Measurements from ENCODE around the gene FNDC3A.

Gene FNDC3A

GRCh38 chr13:48944221-48944620, 31.5 kb upstream of the FNDC3A start:
- DNase-seq (ENCODE audit: low read depth in 1 of 2, low spot score in 1 of 2) = no peak
- Histone ChIP-seq H3K27ac (replicated peaks) (no peak overlapping the region), H3K27me3 (ENCODE audit: insufficient read depth, poor library complexity, severe bottlenecking) (no peaks in the 10 kb centered on the region), H3K4me3 (replicated peaks; ENCODE audit: insufficient read depth, low read length) (no peak overlapping the region)
- TF ChIP-seq, protein P1, sequence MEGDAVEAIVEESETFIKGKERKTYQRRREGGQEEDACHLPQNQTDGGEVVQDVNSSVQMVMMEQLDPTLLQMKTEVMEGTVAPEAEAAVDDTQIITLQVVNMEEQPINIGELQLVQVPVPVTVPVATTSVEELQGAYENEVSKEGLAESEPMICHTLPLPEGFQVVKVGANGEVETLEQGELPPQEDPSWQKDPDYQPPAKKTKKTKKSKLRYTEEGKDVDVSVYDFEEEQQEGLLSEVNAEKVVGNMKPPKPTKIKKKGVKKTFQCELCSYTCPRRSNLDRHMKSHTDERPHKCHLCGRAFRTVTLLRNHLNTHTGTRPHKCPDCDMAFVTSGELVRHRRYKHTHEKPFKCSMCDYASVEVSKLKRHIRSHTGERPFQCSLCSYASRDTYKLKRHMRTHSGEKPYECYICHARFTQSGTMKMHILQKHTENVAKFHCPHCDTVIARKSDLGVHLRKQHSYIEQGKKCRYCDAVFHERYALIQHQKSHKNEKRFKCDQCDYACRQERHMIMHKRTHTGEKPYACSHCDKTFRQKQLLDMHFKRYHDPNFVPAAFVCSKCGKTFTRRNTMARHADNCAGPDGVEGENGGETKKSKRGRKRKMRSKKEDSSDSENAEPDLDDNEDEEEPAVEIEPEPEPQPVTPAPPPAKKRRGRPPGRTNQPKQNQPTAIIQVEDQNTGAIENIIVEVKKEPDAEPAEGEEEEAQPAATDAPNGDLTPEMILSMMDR (IDR thresholded peaks at IDR 0.05; ENCODE audit: insufficient read depth, low read length) = no peak
- TF ChIP-seq POLR2AphosphoS5 (IDR thresholded peaks at IDR 0.05; ENCODE audit: low read depth) (no peak), GABPA (IDR thresholded peaks at IDR 0.05; ENCODE audit: low read depth) (no peak), SPI1 (IDR thresholded peaks at IDR 0.05; ENCODE audit: borderline replicate concordance, low read depth) (no peak)
- TF ChIP-seq, protein P2, sequence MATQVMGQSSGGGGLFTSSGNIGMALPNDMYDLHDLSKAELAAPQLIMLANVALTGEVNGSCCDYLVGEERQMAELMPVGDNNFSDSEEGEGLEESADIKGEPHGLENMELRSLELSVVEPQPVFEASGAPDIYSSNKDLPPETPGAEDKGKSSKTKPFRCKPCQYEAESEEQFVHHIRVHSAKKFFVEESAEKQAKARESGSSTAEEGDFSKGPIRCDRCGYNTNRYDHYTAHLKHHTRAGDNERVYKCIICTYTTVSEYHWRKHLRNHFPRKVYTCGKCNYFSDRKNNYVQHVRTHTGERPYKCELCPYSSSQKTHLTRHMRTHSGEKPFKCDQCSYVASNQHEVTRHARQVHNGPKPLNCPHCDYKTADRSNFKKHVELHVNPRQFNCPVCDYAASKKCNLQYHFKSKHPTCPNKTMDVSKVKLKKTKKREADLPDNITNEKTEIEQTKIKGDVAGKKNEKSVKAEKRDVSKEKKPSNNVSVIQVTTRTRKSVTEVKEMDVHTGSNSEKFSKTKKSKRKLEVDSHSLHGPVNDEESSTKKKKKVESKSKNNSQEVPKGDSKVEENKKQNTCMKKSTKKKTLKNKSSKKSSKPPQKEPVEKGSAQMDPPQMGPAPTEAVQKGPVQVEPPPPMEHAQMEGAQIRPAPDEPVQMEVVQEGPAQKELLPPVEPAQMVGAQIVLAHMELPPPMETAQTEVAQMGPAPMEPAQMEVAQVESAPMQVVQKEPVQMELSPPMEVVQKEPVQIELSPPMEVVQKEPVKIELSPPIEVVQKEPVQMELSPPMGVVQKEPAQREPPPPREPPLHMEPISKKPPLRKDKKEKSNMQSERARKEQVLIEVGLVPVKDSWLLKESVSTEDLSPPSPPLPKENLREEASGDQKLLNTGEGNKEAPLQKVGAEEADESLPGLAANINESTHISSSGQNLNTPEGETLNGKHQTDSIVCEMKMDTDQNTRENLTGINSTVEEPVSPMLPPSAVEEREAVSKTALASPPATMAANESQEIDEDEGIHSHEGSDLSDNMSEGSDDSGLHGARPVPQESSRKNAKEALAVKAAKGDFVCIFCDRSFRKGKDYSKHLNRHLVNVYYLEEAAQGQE (IDR thresholded peaks at IDR 0.05; ENCODE audit: insufficient replicate concordance, low read depth) = no peak

- no peak for DNase-seq (ENCODE audit: low read depth in 1 of 2, low spot score in 1 of 2)
- H3K27me3 ChIP-seq (ENCODE audit: insufficient read depth, poor library complexity, severe bottlenecking) = no peaks in the 10 kb centered on the region
- no peak overlapping the region for H3K4me3 ChIP-seq (replicated peaks; ENCODE audit: insufficient read depth, low read length)
- H3K27ac ChIP-seq (replicated peaks) = no peak overlapping the region
- TF ChIP-seq, protein P1 (IDR thresholded peaks at IDR 0.05; ENCODE audit: insufficient read depth, low read length) = no peak
- no peak for TF ChIP-seq POLR2AphosphoS5 (IDR thresholded peaks at IDR 0.05; ENCODE audit: low read depth)
- TF ChIP-seq, protein P2 (IDR thresholded peaks at IDR 0.05; ENCODE audit: insufficient replicate concordance, low read depth) = no peak
- TF ChIP-seq GABPA (IDR thresholded peaks at IDR 0.05; ENCODE audit: low read depth) = no peak
- TF ChIP-seq SPI1 (IDR thresholded peaks at IDR 0.05; ENCODE audit: borderline replicate concordance, low read depth) = no peak
These were observed 30.1 kb upstream of the FNDC3A start for GRCh38 chr13:48945626-48946025.

- Histone ChIP-seq H3K27me3 (ENCODE audit: insufficient read depth, poor library complexity, severe bottlenecking) (no peaks in the 10 kb centered on the region), H3K27ac (replicated peaks) (no peak overlapping the region), H3K4me3 (replicated peaks; ENCODE audit: insufficient read depth, low read length) (no peak overlapping the region)
- no peak for DNase-seq (ENCODE audit: low read depth in 1 of 2, low spot score in 1 of 2)
- TF ChIP-seq SPI1 (IDR thresholded peaks at IDR 0.05; ENCODE audit: borderline replicate concordance, low read depth) = no peak
- TF ChIP-seq, protein P2 (IDR thresholded peaks at IDR 0.05; ENCODE audit: insufficient replicate concordance, low read depth) = no peak
- TF ChIP-seq, protein P1 (IDR thresholded peaks at IDR 0.05; ENCODE audit: insufficient read depth, low read length) = no peak
- no peak for TF ChIP-seq POLR2AphosphoS5 (IDR thresholded peaks at IDR 0.05; ENCODE audit: low read depth)
- TF ChIP-seq GABPA (IDR thresholded peaks at IDR 0.05; ENCODE audit: low read depth) = no peak
These were observed 29.5 kb upstream of the FNDC3A start for GRCh38 chr13:48946163-48946562.

Measured in HL-60 (cell line).